Left lung (tissue), 10 donors: ENCODE data around the gene EPS8. TPM values are rescaled to one million over a fixed set of nuclear protein-coding genes. Genes with fewer than 3 reads are reported as not detected.

Experiments used
- ATAC-seq: fragments of 200-7000 bp; cut with Tn5 transposase; one replicate; pipeline ENCODE4 v1.9.1; 2020; ENCODE audit warnings: moderate library complexity
- DNase-seq, 4 donors: peaks; one replicate each; pipeline ENCODE4 v3.0.0-alpha.2; 2013 to 2020
- H3K27ac ChIP-seq, 2 donors: fragments of 200-600 bp; sonication (generic) in 1 of 2; one replicate each; pipeline versions ENCODE4 v1.5.0 to v1.8.0; 2020 to 2021
- H3K27me3 ChIP-seq, 2 donors: fragments of 200-600 bp; sonication (generic) in 1 of 2; one replicate each; pipeline versions ENCODE4 v1.5.0 to v1.8.0; 2020 to 2021
- H3K36me3 ChIP-seq, 2 donors: fragments of 200-600 bp; sonication (generic) in 1 of 2; one replicate each; pipeline versions ENCODE4 v1.5.0 to v1.8.0; 2020 to 2021
- H3K4me1 ChIP-seq, 2 donors: fragments of 200-600 bp; one replicate each; pipeline ENCODE4 v1.8.0; 2021
- H3K4me3 ChIP-seq, 2 donors: fragments of 200-600 bp; sonication (generic) in 1 of 2; one replicate each; pipeline versions ENCODE4 v1.5.0 to v1.8.0; 2020 to 2021; ENCODE audit warnings: mild to moderate bottlenecking in 1 of 2
- H3K9me3 ChIP-seq, 2 donors: fragments of 200-600 bp; sonication (generic) in 1 of 2; one replicate each; pipeline versions ENCODE4 v1.5.0 to v1.8.0; 2020 to 2021
- intact Hi-C, 2 donors: fragments of 100-400 bp; cut with DNase I; formaldehyde crosslinking; loops; one replicate each; pipeline versions ENCODE4 v1.11.2 to v1.14.2; 2022
- polyA plus RNA-seq, 6 donors: library from polyadenylated mRNA; unstranded; fragments of 120-200 nt; gene quantifications; one replicate each; pipeline ENCODE4 v1.2.1, GENCODE V29; 2013; ENCODE audit not compliant: insufficient read length in 6 of 6
- total RNA-seq, 2 donors: library from RNA; stranded (reverse); fragmentation: NEBNext Ultra II Directional; extraction: Animal tissue kit (Norgen Biotek cat#: 25700); gene quantifications; one replicate each; pipeline ENCODE4 v1.2.1, GENCODE V29; 2021
- TF ChIP-seq, protein P1 (sequence below), 2 donors: fragments of 200-600 bp; sonication (generic) in 1 of 2; IDR thresholded peaks; one replicate each; pipeline versions ENCODE4 v1.5.0 to v1.8.0; 2021; ENCODE audit warnings: antibody characterized with exemption in 2 of 2
- donor health status: DM: no; HTN: yes; CAD: no.
- donor health status: DM: no; HTN: no; CAD: no.

Gene EPS8
- total and polyA plus RNA-seq, 8 donors, result 29.0 to 64.8 (median 42.6) TPM

DNA sequence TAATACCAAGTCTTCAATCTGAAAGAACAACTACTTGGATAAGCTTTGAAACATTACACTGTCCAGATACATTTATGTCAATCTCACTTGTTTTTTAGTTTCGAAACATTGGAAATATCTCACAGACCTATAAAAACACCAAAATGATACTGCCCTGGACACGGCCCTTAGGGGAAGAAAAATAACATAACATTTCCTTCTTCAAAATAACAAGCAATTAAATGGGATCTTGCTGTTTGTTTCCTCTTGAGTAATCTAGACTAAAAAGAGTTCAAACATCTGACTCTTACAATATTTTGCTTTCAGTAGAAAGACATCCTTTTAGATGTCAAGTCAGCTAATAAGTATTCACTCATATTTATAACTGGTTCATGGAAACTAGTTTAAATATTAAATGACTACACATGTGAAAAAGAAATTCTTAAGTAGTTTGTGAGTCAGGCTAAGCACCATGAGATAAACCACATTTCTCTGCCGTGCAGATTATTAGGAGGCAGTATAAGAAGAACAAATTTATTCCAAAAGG, 87.5 kb downstream of the EPS8 start:
- H3K4me3 ChIP-seq, result no peak overlapping the region
- DNase-seq, result no peak
- H3K27me3 ChIP-seq, result no peaks in the 10 kb centered on the region
- peak; percentile 42 for ATAC-seq
- TF ChIP-seq, protein P1, sequence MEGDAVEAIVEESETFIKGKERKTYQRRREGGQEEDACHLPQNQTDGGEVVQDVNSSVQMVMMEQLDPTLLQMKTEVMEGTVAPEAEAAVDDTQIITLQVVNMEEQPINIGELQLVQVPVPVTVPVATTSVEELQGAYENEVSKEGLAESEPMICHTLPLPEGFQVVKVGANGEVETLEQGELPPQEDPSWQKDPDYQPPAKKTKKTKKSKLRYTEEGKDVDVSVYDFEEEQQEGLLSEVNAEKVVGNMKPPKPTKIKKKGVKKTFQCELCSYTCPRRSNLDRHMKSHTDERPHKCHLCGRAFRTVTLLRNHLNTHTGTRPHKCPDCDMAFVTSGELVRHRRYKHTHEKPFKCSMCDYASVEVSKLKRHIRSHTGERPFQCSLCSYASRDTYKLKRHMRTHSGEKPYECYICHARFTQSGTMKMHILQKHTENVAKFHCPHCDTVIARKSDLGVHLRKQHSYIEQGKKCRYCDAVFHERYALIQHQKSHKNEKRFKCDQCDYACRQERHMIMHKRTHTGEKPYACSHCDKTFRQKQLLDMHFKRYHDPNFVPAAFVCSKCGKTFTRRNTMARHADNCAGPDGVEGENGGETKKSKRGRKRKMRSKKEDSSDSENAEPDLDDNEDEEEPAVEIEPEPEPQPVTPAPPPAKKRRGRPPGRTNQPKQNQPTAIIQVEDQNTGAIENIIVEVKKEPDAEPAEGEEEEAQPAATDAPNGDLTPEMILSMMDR (IDR thresholded peaks at IDR 0.05), result no peak
- peaks cover 24 to 58% of the 10 kb centered on the region in 2 donors for H3K4me1 ChIP-seq
- intact Hi-C loops, result no loop called here
- H3K27ac ChIP-seq, result peak overlapping the region; percentile 74 to 82
- no peaks in the 10 kb centered on the region for H3K9me3 ChIP-seq
- H3K36me3 ChIP-seq, result no peaks in the 10 kb centered on the region

DNA sequence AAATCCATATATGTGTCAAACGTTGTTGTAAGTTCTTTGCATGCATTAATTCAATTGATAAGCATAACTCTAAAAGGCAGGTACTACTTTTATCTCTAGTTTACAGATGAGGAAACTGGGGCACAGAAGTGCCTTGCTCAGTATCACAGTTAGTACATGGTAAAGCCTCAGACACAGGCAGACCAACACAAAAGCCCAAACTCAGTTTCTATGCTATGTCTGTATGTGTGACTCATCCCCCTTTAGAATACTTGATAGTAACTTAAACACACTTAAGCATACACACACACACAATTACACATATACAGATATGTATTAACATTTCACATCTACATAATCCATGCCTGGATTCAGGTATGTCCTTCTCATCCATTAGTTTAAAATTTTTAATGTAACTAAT, 88.0 kb downstream of the EPS8 start:
- intact Hi-C loops, result no loop called here
- ATAC-seq (peak; percentile 44), DNase-seq (no peak)
- Histone ChIP-seq H3K27ac (peak overlapping the region; percentile 74 to 82), H3K9me3 (no peaks in the 10 kb centered on the region), H3K4me3 (no peak overlapping the region), H3K27me3 (no peaks in the 10 kb centered on the region), H3K4me1 (peaks cover 24 to 59% of the 10 kb centered on the region in 2 donors), H3K36me3 (no peaks in the 10 kb centered on the region)
- TF ChIP-seq, protein P1 (IDR thresholded peaks at IDR 0.05), result no peak

DNA sequence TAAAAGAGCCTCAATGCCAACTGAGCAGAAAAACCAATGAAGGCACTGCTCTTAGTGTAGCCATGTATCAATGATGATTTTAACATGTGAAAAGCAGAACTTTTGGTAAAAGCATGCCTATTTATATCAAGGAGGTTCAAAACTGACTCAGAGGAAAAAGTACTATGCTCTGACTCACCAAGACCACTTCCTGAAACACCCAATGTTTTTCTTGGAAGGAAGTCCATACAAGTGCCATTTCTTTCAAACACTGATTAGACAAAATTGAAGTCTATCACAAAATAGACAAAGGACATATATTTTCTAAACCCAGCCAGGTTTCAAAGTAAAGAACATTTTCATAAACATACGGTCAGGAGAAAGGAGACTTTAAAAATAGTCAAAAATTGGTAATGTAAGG, 88.6 kb downstream of the EPS8 start:
- peaks cover 21 to 59% of the 10 kb centered on the region in 2 donors for H3K4me1 ChIP-seq
- peak overlapping the region; percentile 74 to 82 for H3K27ac ChIP-seq
- H3K9me3 ChIP-seq, result no peaks in the 10 kb centered on the region
- peak; percentile 68 for ATAC-seq
- no peak for DNase-seq
- TF ChIP-seq, protein P1 (IDR thresholded peaks at IDR 0.05), result no peak
- no peak overlapping the region for H3K4me3 ChIP-seq
- no peaks in the 10 kb centered on the region for H3K27me3 ChIP-seq
- intact Hi-C loops, result no loop called here
- no peaks in the 10 kb centered on the region for H3K36me3 ChIP-seq

GRCh38 chr12:15699886-15700285, 89.3 kb downstream of the EPS8 start:
- Histone ChIP-seq H3K27me3 (no peaks in the 10 kb centered on the region), H3K9me3 (no peaks in the 10 kb centered on the region), H3K27ac (peak overlapping the region; percentile 74 to 82), H3K4me1 (peaks cover 21 to 59% of the 10 kb centered on the region in 2 donors), H3K4me3 (no peak overlapping the region), H3K36me3 (no peaks in the 10 kb centered on the region)
- intact Hi-C loops, result no loop called here
- ATAC-seq, result no peak
- DNase-seq, result no peak
- TF ChIP-seq, protein P1 (IDR thresholded peaks at IDR 0.05), result no peak

DNA sequence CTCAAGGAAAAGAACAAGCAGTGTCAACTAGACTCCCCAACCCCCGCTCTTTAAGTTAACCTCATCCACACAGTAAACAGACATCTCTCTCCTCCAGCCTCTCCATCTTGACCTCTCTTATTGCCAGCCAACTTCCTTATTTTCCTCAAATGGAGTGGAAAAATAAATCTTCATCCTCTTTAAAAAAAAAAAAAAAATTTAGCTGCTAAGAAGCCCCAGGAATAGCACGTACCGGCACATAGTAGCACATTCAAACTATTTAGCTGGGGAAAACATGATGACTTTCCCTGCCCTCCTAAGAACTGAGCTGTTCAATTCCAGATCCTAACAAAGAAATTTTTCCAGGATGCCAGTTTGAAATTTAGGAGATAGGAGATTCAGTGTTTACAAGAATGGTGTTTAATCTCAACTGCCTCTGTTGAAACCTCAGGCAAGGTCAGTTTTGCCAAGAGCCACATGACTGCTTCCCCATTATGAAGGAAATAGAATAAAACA, 90.8 kb downstream of the EPS8 start:
- Histone ChIP-seq H3K9me3 (no peaks in the 10 kb centered on the region), H3K4me1 (peaks cover 21 to 59% of the 10 kb centered on the region in 2 donors), H3K27ac (peak overlapping the region; percentile 74 to 82), H3K27me3 (no peaks in the 10 kb centered on the region), H3K4me3 (no peak overlapping the region), H3K36me3 (no peaks in the 10 kb centered on the region)
- DNase-seq (no peak), ATAC-seq (peak; percentile 76)
- intact Hi-C loops, result no loop called here
- TF ChIP-seq, protein P1 (IDR thresholded peaks at IDR 0.05), result no peak
